ENCODE measurements around the gene NFIC. TPM values are rescaled to one million over a fixed set of nuclear protein-coding genes. Genes with fewer than 3 reads are reported as not detected.

Gene NFIC
- polyA plus RNA-seq, 1 donor from 2014 or later = 0.24 TPM

GRCh38 chr19:3481241-3482090 is 115.1 kb downstream of the NFIC start:
- TF ChIP-seq EZH2 (IDR thresholded peaks at IDR 0.05; ENCODE audit: borderline replicate concordance, insufficient read depth, low read length, poor library complexity, severe bottlenecking) (no peak), MXI1 (conservative IDR thresholded peaks at IDR 0.05; ENCODE audit: poor library complexity, severe bottlenecking) (no peak), POLR2AphosphoS5 (IDR thresholded peaks at IDR 0.05) (no peak), CTCF (IDR thresholded peaks at IDR 0.05; ENCODE audit: poor library complexity, severe bottlenecking) (no peak), EP300 (conservative IDR thresholded peaks at IDR 0.05; ENCODE audit: poor library complexity, severe bottlenecking) (no peak), REST (IDR thresholded peaks at IDR 0.05; ENCODE audit: borderline replicate concordance) (no peak), RAD21 (conservative IDR thresholded peaks at IDR 0.05) (no peak), SMC3 (conservative IDR thresholded peaks at IDR 0.05; ENCODE audit: poor library complexity) (no peak), TAF1 (IDR thresholded peaks at IDR 0.05; ENCODE audit: low read depth) (no peak)
- Histone ChIP-seq H3K27ac (ENCODE audit: low read length) (no peak overlapping the region), H3K4me2 (ENCODE audit: low read length) (no peak overlapping the region), H3F3A (ENCODE audit: insufficient read depth, low read length, poor library complexity, severe bottlenecking) (no peaks in the 10 kb centered on the region), H3K9ac (ENCODE audit: low read length) (no peak overlapping the region), H3K9me3 (ENCODE audit: low read length) (no peaks in the 10 kb centered on the region), H3K79me2 (replicated peaks; ENCODE audit: insufficient read depth, low read length) (no peaks in the 10 kb centered on the region), H2AFZ (ENCODE audit: low read depth, low read length) (no peak overlapping the region), H3K9me2 (ENCODE audit: insufficient read depth, low read length) (no peaks in the 10 kb centered on the region), H3K4me3 (ENCODE audit: low read length) (no peak overlapping the region), H3K36me3 (ENCODE audit: insufficient read depth, low read length) (no peaks in the 10 kb centered on the region), H3K27me3 (ENCODE audit: insufficient read depth, low read depth, low read length) (no peaks in the 10 kb centered on the region), H4K20me1 (ENCODE audit: insufficient read depth) (no peaks in the 10 kb centered on the region)

DNA sequence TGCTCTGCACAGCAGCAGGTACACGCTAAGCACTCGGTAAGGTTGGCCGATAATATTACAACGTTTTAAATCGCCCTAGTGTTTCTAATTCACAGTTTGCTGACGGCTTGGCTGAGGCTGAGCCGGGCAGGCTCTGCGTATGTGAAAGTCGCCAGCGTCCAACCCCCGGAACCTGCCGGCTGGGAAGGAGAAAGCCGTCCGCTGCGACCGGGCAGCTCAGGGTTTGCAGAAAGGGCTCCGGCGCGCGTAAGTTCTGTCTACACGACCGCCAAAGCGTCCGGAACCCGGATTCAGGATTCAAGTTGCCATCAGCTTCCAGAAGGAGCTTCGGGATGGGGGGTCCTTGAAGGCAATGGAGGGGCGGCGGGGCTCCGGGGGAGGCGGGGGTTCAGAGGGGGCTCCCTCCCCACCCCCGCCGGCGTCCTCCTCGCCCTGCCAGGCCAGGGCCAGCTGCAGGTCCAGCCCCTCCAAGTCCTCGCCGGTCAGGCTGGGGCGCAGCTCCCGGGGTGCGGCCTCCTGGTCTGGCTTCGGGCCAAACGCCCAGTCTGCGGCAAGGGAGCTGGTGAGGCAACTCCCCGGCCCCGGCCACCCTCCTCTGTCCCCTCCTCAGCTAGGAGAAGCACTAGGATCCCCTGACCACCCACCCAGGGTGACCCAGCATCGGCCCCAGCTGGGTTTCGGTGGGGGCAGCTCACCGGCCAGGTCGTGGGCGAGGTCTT is 116.3 kb downstream of the NFIC start:
- Histone ChIP-seq H3K79me2 (replicated peaks; ENCODE audit: insufficient read depth, low read length) (no peaks in the 10 kb centered on the region), H3F3A (ENCODE audit: insufficient read depth, low read length, poor library complexity, severe bottlenecking) (no peaks in the 10 kb centered on the region), H3K4me3 (ENCODE audit: low read length) (no peak overlapping the region), H3K4me2 (ENCODE audit: low read length) (no peak overlapping the region), H3K27me3 (ENCODE audit: insufficient read depth, low read depth, low read length) (no peaks in the 10 kb centered on the region), H4K20me1 (ENCODE audit: insufficient read depth) (no peaks in the 10 kb centered on the region), H3K9me2 (ENCODE audit: insufficient read depth, low read length) (no peaks in the 10 kb centered on the region), H3K27ac (ENCODE audit: low read length) (no peak overlapping the region), H3K9ac (ENCODE audit: low read length) (no peak overlapping the region), H2AFZ (ENCODE audit: low read depth, low read length) (no peak overlapping the region), H3K9me3 (ENCODE audit: low read length) (no peaks in the 10 kb centered on the region), H3K36me3 (ENCODE audit: insufficient read depth, low read length) (no peaks in the 10 kb centered on the region)
- TF ChIP-seq POLR2AphosphoS5 (IDR thresholded peaks at IDR 0.05) (no peak), SMC3 (conservative IDR thresholded peaks at IDR 0.05; ENCODE audit: poor library complexity) (no peak), EP300 (conservative IDR thresholded peaks at IDR 0.05; ENCODE audit: poor library complexity, severe bottlenecking) (no peak), CTCF (IDR thresholded peaks at IDR 0.05; ENCODE audit: poor library complexity, severe bottlenecking) (no peak), MXI1 (conservative IDR thresholded peaks at IDR 0.05; ENCODE audit: poor library complexity, severe bottlenecking) (no peak), REST (IDR thresholded peaks at IDR 0.05; ENCODE audit: borderline replicate concordance) (no peak), EZH2 (IDR thresholded peaks at IDR 0.05; ENCODE audit: borderline replicate concordance, insufficient read depth, low read length, poor library complexity, severe bottlenecking) (no peak), RAD21 (conservative IDR thresholded peaks at IDR 0.05) (no peak), TAF1 (IDR thresholded peaks at IDR 0.05; ENCODE audit: low read depth) (no peak)
